Fibroblast of lung (primary cell): ENCODE data around the gene ZNF503. TPM values are rescaled to one million over a fixed set of nuclear protein-coding genes. Genes with fewer than 3 reads are reported as not detected.

ENCODE experiments used
- DNase-seq, 2 donors: peaks; one replicate each; pipeline versions ENCODE4 v3.0.0 to v3.0.0-alpha.2; 2010; ENCODE audit warnings: low read depth in 2 of 2
- H2AFZ ChIP-seq: 2 replicates; pipeline ENCODE4 v1.5.1; 2012; ENCODE audit warnings: low read length, control low read depth, inconsistent platforms
- H3K27ac ChIP-seq: 2 replicates; pipeline ENCODE4 v1.5.1; 2011; ENCODE audit warnings: low read length, control low read depth; ENCODE audit not compliant: insufficient read depth
- H3K27me3 ChIP-seq: 2 replicates; pipeline ENCODE4 v1.5.1; 2011; ENCODE audit warnings: mild to moderate bottlenecking, low read length; ENCODE audit not compliant: control insufficient read depth, insufficient read depth
- H3K36me3 ChIP-seq: 2 replicates; pipeline ENCODE4 v1.5.1; 2011; ENCODE audit warnings: low read length; ENCODE audit not compliant: control insufficient read depth, insufficient read depth
- H3K4me1 ChIP-seq: 2 replicates; pipeline ENCODE4 v1.5.1; 2011; ENCODE audit warnings: low read length; ENCODE audit not compliant: control insufficient read depth, insufficient read depth; ENCODE audit errors: extremely low read depth
- H3K4me2 ChIP-seq: 2 replicates; pipeline ENCODE4 v1.5.1; 2011; ENCODE audit warnings: low read length, control low read depth; ENCODE audit not compliant: insufficient read depth; ENCODE audit errors: extremely low read depth
- H3K4me3 ChIP-seq, 4 experiments: fragments of 200-600 bp in 1 of 4; sonication (generic) in 1 of 4; replicated peaks in 1 of 4; 2 replicates each; pipeline ENCODE4 v1.5.1; 2011 to 2016; ENCODE audit warnings: low read length in 4 of 4, low read depth in 3 of 4, mild to moderate bottlenecking in 3 of 4, control low read depth in 2 of 4, inconsistent platforms in 1 of 4, mixed read lengths in 1 of 4; ENCODE audit not compliant: insufficient read depth in 1 of 4; ENCODE audit errors: control extremely low read depth in 1 of 4
- H3K79me2 ChIP-seq: 2 replicates; pipeline ENCODE4 v1.5.1; 2012; ENCODE audit warnings: mild to moderate bottlenecking, low read length, inconsistent platforms; ENCODE audit not compliant: control insufficient read depth, insufficient read depth
- H3K9ac ChIP-seq: 2 replicates; pipeline ENCODE4 v1.5.1; 2011; ENCODE audit warnings: mild to moderate bottlenecking, low read length, control low read depth; ENCODE audit not compliant: insufficient read depth
- H3K9me3 ChIP-seq: 2 replicates; pipeline ENCODE4 v1.5.1; 2012; ENCODE audit warnings: low read depth, low read length; ENCODE audit not compliant: control insufficient read depth, insufficient read depth
- H4K20me1 ChIP-seq: 2 replicates; pipeline ENCODE4 v1.5.1; 2011; ENCODE audit warnings: low read length; ENCODE audit not compliant: control insufficient read depth, insufficient read depth; ENCODE audit errors: extremely low read depth
- CTCF ChIP-seq, 2 donors: IDR thresholded peaks in 1 of 2; conservative IDR thresholded peaks in 1 of 2; 1 replicate in 1 of 2; 2 replicates in 1 of 2; pipeline ENCODE4 v1.5.1; 2011 to 2012; ENCODE audit warnings: low read length in 2 of 2, control low read depth in 1 of 2, inconsistent platforms in 1 of 2, low read depth in 1 of 2, mild to moderate bottlenecking in 1 of 2
- EZH2 ChIP-seq: IDR thresholded peaks from 2 replicates; pipeline ENCODE4 v1.5.1; 2012; ENCODE audit warnings: low read length, control low read depth, mild to moderate bottlenecking; ENCODE audit errors: missing control alignments
- polyA plus RNA-seq, 2 donors: library from polyadenylated mRNA; depleted of rRNA in 1 of 2; stranded (reverse) in 1 of 2; unstranded in 1 of 2; fragments of >200 nt; gene quantifications; 2 replicates each; pipeline ENCODE4 v1.2.1, GENCODE V29; 2011 to 2012; ENCODE audit warnings: missing spikeins in 1 of 2
- total RNA-seq: library from RNA; depleted of rRNA; stranded (reverse); fragments of >200 nt; gene quantifications from 2 replicates; pipeline ENCODE4 v1.2.1, GENCODE V29; 2014

Gene ZNF503
- total and polyA plus RNA-seq, 2 donors (not counting 1 experiment from before 2014, with no cell fraction given): 4.9 to 7.1 TPM

- Histone ChIP-seq H3K79me2 (no peaks in the 10 kb centered on the region), H3K4me2 (no peak overlapping the region), H3K36me3 (no peaks in the 10 kb centered on the region), H3K9ac (no peak overlapping the region), H3K4me1 (no peaks in the 10 kb centered on the region), H2AFZ (no peak overlapping the region), H3K4me3 (no peak overlapping the region), H4K20me1 (no peaks in the 10 kb centered on the region), H3K9me3 (no peaks in the 10 kb centered on the region), H3K27me3 (no peaks in the 10 kb centered on the region), H3K27ac (no peak overlapping the region)
- DNase-seq: no peak
- TF ChIP-seq EZH2 (no peak), CTCF (conservative IDR thresholded peaks at IDR 0.05 in 1 of 2, IDR thresholded peaks at IDR 0.05 in 1 of 2; ENCODE audit: low read depth in 1 of 2, low read length in 2 of 2) (no peak)
Measured at GRCh38 chr10:75441196-75441595, 39.6 kb upstream of the ZNF503 start.

DNA sequence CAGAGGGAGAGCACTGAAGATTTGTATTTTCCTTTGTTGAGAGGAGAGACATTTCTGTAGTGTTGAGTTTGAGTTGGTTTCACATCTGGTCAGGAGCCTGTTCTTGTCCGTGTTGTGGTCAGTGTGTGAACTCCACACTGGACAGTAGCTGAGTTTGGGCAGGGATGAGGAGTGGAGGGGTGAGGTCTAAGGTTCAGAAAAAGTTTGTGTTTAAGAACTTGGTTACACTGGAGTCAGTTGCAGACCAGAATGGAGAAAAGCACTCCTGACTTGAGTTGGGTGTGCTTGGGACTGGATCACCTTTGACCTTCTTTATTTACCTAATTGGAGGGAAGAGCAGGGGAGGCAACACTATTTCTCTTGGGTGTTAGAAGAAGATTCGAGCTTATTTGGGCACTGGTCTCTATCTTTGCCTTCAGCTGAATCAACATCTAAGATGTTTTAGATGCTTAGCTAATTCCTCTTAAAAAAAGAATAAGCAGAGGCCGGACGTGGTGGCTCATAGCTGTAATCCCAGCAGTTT is 38.8 kb upstream of the ZNF503 start:
- TF ChIP-seq EZH2 (no peak), CTCF (conservative IDR thresholded peaks at IDR 0.05 in 1 of 2, IDR thresholded peaks at IDR 0.05 in 1 of 2; ENCODE audit: low read depth in 1 of 2, low read length in 2 of 2) (no peak)
- Histone ChIP-seq H2AFZ (no peak overlapping the region), H3K4me1 (no peaks in the 10 kb centered on the region), H3K4me3 (no peak overlapping the region), H3K36me3 (no peaks in the 10 kb centered on the region), H3K4me2 (no peak overlapping the region), H3K79me2 (no peaks in the 10 kb centered on the region), H4K20me1 (no peaks in the 10 kb centered on the region), H3K27ac (no peak overlapping the region), H3K9ac (no peak overlapping the region), H3K27me3 (no peaks in the 10 kb centered on the region), H3K9me3 (no peaks in the 10 kb centered on the region)
- DNase-seq: no peak

GRCh38 chr10:75439811-75440210 is 38.2 kb upstream of the ZNF503 start:
- Histone ChIP-seq H4K20me1 (no peaks in the 10 kb centered on the region), H3K4me3 (no peak overlapping the region), H3K36me3 (no peaks in the 10 kb centered on the region), H3K9me3 (no peaks in the 10 kb centered on the region), H3K4me1 (no peaks in the 10 kb centered on the region), H3K79me2 (no peaks in the 10 kb centered on the region), H3K4me2 (no peak overlapping the region), H3K9ac (no peak overlapping the region), H3K27me3 (no peaks in the 10 kb centered on the region), H3K27ac (no peak overlapping the region), H2AFZ (no peak overlapping the region)
- no peak for TF ChIP-seq CTCF (conservative IDR thresholded peaks at IDR 0.05 in 1 of 2, IDR thresholded peaks at IDR 0.05 in 1 of 2; ENCODE audit: low read depth in 1 of 2, low read length in 2 of 2)
- no peak for TF ChIP-seq EZH2
- DNase-seq: no peak
